HG03039 (cell line): ENCODE results near the gene PPFIBP2.

Source experiments
- ATAC-seq: cut with Tn5 transposase; IDR thresholded peaks from one replicate; pipeline ENCODE4 v1.9.1; 2021; ENCODE audit warnings: mild to moderate bottlenecking, moderate library complexity; ENCODE audit not compliant: unreplicated experiment

PPFIBP2 gene

GRCh38 chr11:7524462-7525235 is 10.8 kb downstream of the PPFIBP2 start:
- ATAC-seq = no peak

GRCh38 chr11:7525424-7525823 is 11.6 kb downstream of the PPFIBP2 start:
- no peak for ATAC-seq

DNA sequence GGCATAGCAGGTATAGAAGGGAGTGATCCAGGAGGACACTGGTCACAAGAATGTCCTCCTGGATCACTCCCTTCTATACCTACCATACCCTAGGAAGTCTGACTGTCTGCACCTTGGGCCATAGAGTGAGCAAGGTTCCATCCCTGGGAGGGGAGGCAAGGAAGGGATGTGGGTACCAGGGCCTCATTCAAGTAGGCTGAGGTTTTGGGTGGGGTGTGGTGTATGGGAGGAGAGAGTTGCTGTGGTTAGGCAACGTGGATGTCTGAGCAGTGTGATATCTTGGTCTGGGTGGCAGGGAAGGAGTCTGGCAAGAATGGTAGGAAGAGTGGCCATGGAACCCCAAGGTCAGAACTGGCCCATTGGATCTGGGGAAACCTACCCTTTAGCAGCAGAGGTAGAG is 13.2 kb downstream of the PPFIBP2 start:
- ATAC-seq = no peak

- no peak for ATAC-seq
Observed at GRCh38 chr11:7528514-7529049, 14.8 kb downstream of the PPFIBP2 start.

GRCh38 chr11:7530013-7530640 is 16.3 kb downstream of the PPFIBP2 start:
- ATAC-seq = no peak

GRCh38 chr11:7531011-7531410 is 17.2 kb downstream of the PPFIBP2 start:
- ATAC-seq = peak; percentile 38

GRCh38 chr11:7532405-7533145 is 18.8 kb downstream of the PPFIBP2 start:
- ATAC-seq = no peak

DNA sequence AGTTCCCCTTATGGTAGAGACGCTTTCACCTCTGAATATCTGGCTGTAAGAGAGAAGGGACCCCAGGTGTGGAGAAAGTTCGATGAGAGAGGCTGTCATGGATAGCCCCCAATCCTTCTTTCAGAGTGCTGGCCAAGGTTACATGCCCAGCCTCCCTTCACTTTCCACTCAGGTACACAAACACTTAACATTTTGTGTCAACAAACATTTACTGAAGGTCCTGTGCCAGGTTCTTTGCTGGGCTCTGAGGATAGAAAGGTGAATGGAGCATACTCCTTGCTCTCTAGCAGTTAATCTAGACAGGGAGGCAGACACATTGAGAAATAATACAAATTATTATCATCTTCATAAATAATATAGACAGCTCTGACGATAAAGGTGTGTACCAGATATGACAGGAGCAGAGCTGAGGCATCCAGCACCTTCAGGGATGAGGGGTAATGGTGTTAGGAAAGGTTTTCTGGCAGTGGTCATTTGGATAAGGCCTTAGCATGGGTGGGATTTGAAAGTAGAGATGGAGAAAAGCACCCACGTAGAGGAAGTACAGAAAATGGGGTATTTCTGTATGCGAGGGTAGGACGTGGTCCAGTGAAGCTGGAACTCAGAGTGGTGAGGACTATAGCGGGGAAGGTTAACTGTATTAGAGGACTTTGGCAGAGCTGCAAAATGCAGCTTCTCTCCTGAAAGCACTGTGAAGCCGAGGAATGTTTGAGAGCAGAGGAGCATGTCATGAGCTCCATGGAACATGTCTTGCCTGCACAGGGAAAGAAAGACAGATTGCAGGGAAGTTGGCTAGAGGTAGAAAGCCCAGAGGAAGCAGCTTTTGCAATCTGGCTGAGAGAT is 19.6 kb downstream of the PPFIBP2 start:
- no peak for ATAC-seq

DNA sequence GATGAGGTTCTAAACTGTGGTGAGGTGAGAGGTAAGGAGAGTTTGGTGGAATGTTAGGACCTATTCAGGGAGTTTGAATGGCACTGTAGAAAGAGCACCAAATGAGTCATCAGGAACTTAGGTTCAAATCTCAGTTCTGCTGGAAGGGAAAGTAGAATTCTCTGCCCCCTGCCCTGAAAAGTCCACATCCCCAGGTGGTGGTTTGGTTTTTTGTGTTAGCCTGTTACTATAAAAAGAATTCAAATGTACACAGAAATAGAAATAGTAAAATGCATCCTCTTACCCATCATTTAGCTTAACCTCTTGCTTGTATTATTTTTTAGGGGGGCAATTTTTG is 20.2 kb downstream of the PPFIBP2 start:
- ATAC-seq = no peak

- ATAC-seq = no peak
Observed at GRCh38 chr11:7536100-7536499, 22.3 kb downstream of the PPFIBP2 start.

DNA sequence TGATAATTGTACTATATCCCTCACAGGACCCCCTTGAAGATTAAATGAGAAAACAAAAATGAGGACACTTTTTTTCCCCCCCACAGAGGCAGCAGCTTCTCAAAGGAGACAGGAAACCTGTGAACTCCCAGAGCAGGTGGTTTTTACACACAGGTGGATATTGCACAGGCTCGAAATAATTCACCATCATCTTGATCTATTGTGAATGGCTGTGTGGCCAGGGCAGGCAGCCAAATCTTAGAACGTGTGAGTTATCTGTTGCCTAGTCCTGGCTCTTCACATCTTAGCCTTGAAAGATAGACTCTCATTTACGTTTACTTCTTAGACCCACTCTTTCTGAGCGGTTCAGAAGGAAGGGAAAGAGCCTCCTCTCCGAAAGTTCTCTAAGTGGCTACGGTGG is 23.5 kb downstream of the PPFIBP2 start:
- no peak for ATAC-seq

GRCh38 chr11:7538031-7538430 is 24.2 kb downstream of the PPFIBP2 start:
- ATAC-seq = no peak

DNA sequence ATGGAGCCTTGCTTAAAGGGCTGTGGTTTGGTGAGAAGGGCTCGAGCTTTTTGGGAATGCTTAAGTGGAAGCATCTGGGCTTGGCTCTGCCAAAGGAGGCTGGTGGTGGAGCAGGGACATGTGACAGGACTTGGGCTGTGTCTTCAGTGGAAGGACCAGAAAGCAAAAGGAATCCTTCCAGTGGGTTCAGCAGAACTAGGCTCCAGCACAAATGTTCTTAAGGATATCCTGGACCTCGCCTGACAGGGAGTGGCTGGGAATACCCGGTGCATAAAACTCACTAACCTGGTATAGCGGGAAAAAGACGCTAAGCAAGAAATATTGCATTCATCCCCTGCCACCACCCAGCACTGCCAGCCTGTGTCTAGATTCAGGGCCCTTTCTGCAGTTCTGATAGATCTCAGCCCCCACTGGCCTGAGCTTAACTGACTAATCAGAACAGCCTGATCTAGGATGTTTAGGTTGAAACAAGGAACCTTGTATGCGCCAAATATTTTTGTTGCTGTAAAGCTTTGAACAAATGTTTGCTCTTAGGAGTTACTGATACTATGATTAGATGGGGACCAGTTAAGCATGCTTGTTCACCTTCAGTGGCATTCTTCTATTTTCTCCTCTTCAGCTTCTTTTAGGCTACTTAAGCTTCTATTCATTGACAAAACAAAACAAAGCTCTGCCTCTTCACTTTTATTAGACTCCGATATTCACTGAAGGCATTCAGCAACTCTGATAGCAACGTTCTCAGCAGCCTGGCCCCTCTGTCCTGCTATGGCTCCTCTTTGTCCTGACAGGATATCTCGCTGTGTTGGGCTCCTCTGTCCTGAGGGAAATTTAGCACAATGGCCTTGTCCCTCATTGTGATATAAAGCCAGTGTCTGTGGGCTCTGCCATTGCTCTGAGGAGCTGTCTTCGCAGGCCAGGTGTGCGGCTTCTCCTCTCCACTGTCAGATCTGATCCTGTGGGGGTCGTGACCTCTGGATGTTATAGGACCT is 25.0 kb downstream of the PPFIBP2 start:
- ATAC-seq = no peak

- no peak for ATAC-seq
Observed at GRCh38 chr11:7540830-7541555, 27.2 kb downstream of the PPFIBP2 start.

- no peak for ATAC-seq
Observed at GRCh38 chr11:7543302-7543701, 29.5 kb downstream of the PPFIBP2 start.

DNA sequence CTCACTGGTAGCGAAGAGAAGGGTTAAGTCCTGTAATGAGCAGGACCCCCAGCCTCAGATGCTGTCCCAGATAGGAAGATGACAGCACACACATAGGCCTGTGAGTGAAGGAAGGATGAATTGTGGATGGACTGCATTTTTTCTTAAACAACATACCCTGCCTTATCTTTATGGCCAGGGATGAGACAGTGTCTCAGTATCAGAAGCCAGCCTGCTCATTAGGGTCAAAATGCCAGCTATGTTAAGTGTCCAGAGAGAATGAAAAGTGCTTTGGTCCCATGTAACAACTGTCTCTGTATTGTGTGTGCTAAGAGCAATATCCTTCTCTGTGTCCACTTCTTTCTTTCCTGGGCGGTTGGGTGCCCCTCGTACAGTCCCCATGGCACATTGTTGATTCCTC is 30.2 kb downstream of the PPFIBP2 start:
- ATAC-seq = no peak

DNA sequence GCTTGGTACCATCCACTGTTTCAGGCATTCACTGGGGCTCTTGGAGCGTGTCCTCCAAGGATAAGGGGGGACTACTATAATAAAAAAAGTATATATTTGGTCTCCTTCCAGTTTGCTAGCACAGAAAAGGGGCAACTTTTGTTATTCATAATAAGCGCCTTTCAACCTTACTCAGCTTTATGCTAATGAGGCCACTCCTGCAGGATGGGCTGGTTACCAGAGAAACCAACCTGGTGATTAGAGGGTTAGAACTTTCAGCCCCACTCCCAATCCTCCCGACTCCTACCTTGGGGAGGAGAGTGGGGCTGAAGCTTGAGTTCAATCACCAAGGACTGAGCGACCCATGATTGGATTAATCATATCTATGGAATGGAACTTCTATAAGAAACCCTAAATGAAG is 31.8 kb downstream of the PPFIBP2 start:
- no peak for ATAC-seq

DNA sequence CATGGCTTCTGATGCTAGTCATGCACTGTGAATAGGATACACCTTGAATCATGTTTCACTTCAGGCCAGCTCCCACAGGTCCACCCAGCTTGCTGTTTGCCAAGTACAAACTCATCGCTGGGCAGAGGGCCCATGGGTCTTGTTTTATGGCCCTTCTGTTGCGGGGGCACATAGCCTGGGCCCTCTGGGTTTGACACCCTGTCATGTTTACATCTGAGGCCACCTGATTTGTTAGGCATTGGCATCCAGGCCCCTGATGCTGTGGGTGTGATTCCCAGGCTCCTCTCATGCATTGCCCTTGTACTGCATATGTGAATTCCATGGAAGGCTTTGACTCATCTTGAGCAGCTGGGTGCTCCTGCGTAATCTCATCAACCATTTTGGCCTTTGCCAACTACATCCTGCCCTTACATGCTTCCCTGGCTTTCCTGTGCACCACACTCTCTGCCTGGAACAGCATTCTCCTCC is 32.6 kb downstream of the PPFIBP2 start:
- ATAC-seq = no peak

DNA sequence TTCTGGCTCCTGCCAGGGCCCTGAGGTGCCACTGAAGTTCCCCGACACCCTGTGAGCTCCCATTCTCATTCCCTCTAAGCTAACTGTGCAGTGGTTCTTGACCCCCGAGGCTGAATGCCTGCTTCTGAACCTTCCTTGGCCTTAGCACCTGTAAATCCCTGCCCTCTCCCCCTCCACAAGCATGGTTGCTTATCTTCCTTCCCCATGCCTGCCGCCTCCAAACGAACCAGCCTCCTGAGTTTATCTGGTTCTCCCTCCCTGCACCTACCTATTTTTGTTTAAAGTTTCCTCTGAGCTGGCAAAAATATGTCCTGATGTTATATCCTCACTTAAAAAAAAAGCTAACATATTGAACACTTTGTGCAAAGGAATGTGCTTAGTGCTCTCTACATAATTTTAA is 33.9 kb downstream of the PPFIBP2 start:
- no peak for ATAC-seq
